Right renal cortex interstitium (tissue), 3 donors: Measurements from ENCODE around the gene SELENOW. TPM values are rescaled to one million over a fixed set of nuclear protein-coding genes. Genes with fewer than 3 reads are reported as not detected.
"Not testable (repeated sequence)": the region's sequence is repeated elsewhere in the genome, so short reads cannot be mapped to it uniquely, and the experiment has no call there.

Experiments used
- DNase-seq, 3 donors: peaks; one replicate each; pipeline ENCODE4 v3.0.0-alpha.2; 2013; ENCODE audit warnings: low read depth in 3 of 3, low spot score in 2 of 3
- polyA plus RNA-seq, 3 donors: library from polyadenylated mRNA; unstranded; fragments of 120-200 nt; gene quantifications; one replicate each; pipeline ENCODE4 v1.2.1, GENCODE V29; 2013; ENCODE audit not compliant: insufficient read length in 3 of 3

Gene SELENOW
- polyA plus RNA-seq, 3 donors: 113 to 135 (median 121) TPM

GRCh38 chr19:47755762-47756626, 22.5 kb upstream of the SELENOW start:
- no peak for DNase-seq

GRCh38 chr19:47756627-47756929, 21.9 kb upstream of the SELENOW start:
- DNase-seq: no peak

GRCh38 chr19:47756953-47757608, 21.4 kb upstream of the SELENOW start:
- DNase-seq: no peak

GRCh38 chr19:47757617-47758442, 20.7 kb upstream of the SELENOW start:
- DNase-seq: no peak

- DNase-seq: no peak
Measured at GRCh38 chr19:47758443-47758804, 20.1 kb upstream of the SELENOW start.

GRCh38 chr19:47760632-47760999, 17.9 kb upstream of the SELENOW start:
- DNase-seq: no peak

GRCh38 chr19:47761566-47761965, 16.9 kb upstream of the SELENOW start:
- DNase-seq: no peak

- no peak for DNase-seq
Measured at GRCh38 chr19:47762151-47762550, 16.4 kb upstream of the SELENOW start.

- DNase-seq: no peak
Measured at GRCh38 chr19:47762615-47763308, 15.7 kb upstream of the SELENOW start.

GRCh38 chr19:47764705-47765104, 13.8 kb upstream of the SELENOW start:
- not testable (repeated sequence) for DNase-seq

- no peak for DNase-seq
Measured at GRCh38 chr19:47765523-47766358, 12.8 kb upstream of the SELENOW start.

- no peak for DNase-seq
Measured at GRCh38 chr19:47766359-47766620, 12.2 kb upstream of the SELENOW start.

GRCh38 chr19:47766670-47767069, 11.8 kb upstream of the SELENOW start:
- DNase-seq: no peak

- DNase-seq: no peak
Measured at GRCh38 chr19:47767349-47767748, 11.2 kb upstream of the SELENOW start.

- no peak for DNase-seq
Measured at GRCh38 chr19:47768604-47769003, 9.9 kb upstream of the SELENOW start.

GRCh38 chr19:47769534-47769933, 9.0 kb upstream of the SELENOW start:
- DNase-seq: no peak

- not testable (repeated sequence) for DNase-seq
Measured at GRCh38 chr19:47771291-47771690, 7.2 kb upstream of the SELENOW start.

GRCh38 chr19:47776568-47776967, 1.9 kb upstream of the SELENOW start:
- DNase-seq: no peak

- DNase-seq: not testable (repeated sequence)
Measured at GRCh38 chr19:47777245-47778048, 1.1 kb upstream of the SELENOW start.
